GM21786 (cell line): ENCODE measurements around the gene PAX3.
"Not testable (repeated sequence)": the region's sequence is repeated elsewhere in the genome, so short reads cannot be mapped to it uniquely, and the experiment has no call there.

ENCODE experiments used
- ATAC-seq: cut with Tn5 transposase; IDR thresholded peaks from one replicate; pipeline ENCODE4 v1.9.1; 2021; ENCODE audit not compliant: unreplicated experiment

The PAX3 gene

DNA sequence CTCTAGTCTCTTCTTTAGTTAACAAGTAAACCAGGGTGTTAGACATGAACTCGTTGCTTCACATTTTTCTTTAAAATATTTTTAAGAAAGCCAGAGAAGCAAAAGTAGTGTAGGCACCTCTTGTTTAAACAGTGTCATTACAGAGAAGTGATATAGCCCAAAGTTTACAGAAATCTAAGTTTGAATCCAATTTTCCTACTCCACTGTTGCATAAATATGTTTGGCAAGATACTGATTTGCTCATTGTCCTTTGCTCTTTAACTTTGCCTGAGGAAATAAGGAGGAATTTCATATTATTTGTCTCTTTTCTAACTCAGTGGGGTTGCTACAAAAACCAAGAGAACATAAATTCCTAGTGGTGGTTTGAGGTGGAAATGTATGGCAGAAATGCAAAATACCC, 81.1 kb downstream of the PAX3 start:
- ATAC-seq = no peak

- ATAC-seq = no peak
Measured at GRCh38 chr2:222214885-222215284, 83.9 kb downstream of the PAX3 start.

DNA sequence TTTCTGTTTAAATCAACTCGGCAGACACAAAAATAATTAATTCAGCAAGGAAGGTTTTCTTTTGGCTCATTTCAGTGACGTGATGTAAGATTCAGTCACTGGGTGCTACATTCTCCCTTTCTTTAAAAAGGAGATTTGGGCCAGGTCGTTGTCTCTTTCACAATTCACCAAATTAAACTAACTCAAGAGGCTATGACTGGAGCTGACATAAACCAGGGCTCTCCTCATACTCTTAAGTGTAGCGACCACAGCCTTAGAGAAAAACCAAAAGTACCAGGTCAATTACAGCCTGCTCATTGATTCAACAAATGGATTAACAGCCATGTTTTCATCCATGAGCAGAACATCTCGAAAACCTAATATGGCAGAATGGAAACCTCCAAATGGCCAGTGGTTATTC, 85.7 kb downstream of the PAX3 start:
- no peak for ATAC-seq

DNA sequence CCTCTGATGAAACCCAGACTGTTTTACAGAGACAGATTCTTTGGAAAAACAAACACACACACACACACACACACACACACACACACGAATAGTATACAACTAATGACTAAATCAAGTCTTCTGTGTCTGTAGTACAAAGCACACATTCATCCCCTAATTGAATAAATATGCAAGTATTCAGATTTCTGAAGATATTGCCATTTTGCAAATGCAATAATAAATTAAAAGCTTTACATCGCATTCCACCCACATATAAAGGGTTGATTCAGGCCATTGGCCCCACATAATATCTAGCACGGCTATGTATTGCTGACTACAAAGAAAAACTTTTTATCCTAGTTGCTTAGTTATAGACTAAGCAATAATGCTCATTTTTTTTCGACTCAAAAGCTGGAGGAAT, 86.2 kb downstream of the PAX3 start:
- ATAC-seq = no peak

- ATAC-seq = no peak
Measured at GRCh38 chr2:222208010-222208690, 90.6 kb downstream of the PAX3 start.

DNA sequence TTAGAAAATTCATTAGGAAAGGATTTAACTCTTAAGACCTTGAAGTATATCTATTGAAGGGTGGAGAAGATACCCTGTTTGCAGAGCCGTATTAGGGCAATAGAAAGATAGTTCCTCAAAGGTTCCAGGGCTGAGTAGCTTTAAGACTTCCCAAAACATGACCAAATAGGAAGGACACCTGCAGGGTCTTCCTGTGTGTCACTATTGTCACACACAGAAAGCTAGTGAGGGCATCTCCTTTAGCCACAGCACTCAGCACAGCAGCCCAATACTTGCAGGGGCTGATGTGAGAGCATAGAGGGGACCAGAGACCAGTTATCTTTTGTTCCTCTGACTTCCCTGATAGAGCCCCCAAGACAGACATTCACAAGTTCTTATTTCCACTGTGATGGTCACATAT, 93.7 kb downstream of the PAX3 start:
- no peak for ATAC-seq

DNA sequence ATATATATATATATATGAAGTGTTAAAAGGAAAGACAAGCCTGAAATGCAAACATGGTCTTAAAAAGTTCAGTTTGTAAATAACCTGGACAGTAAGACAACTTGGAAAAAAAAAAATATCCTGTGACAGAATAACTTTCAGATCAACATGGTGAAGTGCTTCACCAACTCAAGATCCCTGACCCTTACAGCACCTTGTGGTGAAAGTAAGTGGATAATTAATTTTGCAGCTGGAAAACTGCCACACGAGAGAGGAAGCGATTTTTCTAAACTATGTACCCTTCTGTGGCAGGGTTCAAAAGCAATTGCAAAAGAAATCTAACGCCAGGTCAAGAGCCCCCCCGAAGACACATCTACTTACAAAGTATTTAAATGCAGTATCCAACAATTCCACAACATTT, 95.8 kb downstream of the PAX3 start:
- ATAC-seq = no peak

GRCh38 chr2:222196159-222196558, 102.6 kb downstream of the PAX3 start:
- ATAC-seq = no peak

DNA sequence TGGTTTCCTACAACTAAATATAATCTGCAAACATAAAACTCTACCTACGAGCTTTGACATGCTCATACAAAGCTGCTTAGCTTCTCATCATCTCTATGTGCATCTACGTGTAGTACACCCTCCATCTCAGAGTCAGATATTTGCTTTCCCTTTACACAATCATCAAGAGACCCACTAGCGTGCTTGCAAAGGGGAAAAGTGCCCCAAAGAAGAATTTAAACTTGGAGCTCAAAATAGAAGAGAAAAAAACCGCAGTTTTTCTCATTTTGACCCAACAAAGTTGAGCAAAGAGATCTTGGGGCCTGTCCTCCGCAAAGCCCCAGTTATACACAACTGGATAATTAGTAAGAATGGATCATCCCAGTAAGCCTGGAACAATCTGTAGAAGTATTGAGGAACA, 104.1 kb downstream of the PAX3 start:
- ATAC-seq = no peak

GRCh38 chr2:222193328-222193983, 105.3 kb downstream of the PAX3 start:
- ATAC-seq = no peak

GRCh38 chr2:222180619-222181018, 118.2 kb downstream of the PAX3 start:
- no peak for ATAC-seq

- ATAC-seq = no peak
Measured at GRCh38 chr2:222179592-222179991, 119.2 kb downstream of the PAX3 start.

DNA sequence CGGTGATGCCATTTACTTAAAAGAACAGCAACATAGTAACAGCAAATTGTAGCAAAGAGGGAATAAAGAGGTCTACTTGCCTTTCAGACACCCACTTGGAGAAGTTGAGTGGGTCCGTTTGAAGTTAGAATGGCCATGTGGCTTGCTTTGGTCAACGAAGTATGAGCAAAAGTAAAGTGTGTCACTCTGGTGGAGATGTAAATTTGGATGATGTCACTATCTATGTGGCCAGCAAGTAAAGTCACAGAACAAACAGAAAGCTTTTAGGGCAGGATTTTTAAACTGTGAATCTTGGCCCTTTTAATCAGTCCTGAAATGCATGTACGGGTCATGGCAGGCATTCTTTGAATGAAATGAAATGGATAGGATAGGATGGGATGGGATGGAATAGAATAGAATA, 120.3 kb downstream of the PAX3 start:
- ATAC-seq = no peak

DNA sequence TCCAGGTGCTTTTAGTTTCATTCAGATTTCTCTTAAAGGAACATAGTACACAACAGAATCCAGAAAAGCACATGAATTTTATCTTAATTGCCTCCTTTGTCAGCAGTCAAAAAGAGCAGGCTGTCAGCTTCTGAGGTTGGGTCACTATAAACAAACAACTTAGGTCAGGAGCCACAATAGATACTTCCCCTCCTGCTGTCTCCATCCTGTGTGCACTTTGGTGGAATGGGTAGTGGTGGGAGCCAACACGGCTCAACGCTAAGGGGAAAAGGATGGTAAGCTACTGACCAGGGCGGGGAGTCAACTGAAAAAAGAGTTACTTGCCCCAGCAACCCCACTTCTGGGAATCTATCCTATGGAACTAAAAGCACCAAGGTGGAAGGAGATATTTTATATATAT, 121.9 kb downstream of the PAX3 start:
- no peak for ATAC-seq

DNA sequence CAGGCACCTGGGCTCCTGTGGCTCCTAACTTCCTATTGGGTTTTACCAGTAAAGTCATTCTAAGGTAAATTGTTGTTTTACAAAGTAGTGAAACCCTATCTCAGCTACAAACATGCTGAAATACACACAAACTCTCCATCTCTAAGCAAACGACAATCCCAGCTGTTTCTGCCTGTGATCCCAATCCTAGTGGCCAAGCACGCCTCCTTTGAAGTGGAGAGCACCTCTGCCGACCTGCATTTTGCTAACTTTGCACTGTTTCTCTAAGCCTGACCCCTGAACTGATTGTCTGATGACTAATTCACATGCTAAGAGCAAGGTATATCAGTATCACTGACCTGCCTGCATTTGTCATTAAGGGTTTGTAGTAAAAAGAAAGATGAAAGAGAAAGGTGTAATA, 124.3 kb downstream of the PAX3 start:
- no peak for ATAC-seq

DNA sequence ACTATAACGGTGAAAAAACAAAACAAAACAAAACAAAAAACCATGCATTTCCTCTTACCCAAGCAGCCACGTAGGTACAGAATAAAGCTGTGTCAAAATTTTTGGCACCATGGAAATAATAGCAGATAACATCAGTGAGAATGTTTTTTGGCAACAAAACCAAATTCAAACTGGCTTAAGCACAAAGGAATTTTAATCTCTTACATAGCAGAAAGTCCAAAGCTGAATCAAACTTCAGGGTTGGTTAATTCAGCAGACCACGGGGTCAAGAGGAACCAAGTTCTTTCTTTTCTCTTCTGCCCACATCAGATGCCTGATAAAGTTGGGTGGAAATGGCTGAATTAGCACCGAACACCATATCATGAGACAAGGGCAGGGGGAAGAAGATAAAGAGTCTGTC, 129.5 kb downstream of the PAX3 start:
- ATAC-seq = no peak

DNA sequence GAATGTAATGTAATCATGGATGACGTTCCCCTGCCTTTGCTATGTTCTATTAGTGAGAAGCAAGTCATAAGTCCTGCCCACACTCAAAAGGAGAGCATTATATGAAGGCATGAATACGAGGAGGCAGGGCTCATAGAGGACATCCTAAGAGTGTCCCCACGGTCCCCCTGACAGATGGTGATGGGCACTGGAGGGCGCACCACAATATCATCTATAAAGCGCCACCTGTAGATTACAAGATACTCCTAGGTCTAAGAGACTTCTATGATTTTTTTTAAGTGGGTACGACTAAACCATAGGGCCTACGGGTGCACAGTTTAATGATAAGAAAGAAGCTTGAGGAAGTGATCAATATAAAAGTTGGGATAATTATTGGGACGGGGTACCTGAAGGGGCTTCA, 131.0 kb downstream of the PAX3 start:
- no peak for ATAC-seq

GRCh38 chr2:222160944-222161343, 137.9 kb downstream of the PAX3 start:
- ATAC-seq = no peak

- no peak for ATAC-seq
Measured at GRCh38 chr2:222160125-222160524, 138.7 kb downstream of the PAX3 start.

GRCh38 chr2:222159221-222159620, 139.6 kb downstream of the PAX3 start:
- no peak for ATAC-seq

- not testable (repeated sequence) for ATAC-seq
Measured at GRCh38 chr2:222155003-222155664, 143.7 kb downstream of the PAX3 start.
